Endothelial cell of umbilical vein (primary cell): ENCODE measurements around the gene ANKS1A. TPM values are rescaled to one million over a fixed set of nuclear protein-coding genes. Genes with fewer than 3 reads are reported as not detected.

Experiments used
- BruUV-seq: library from RNA; stranded (reverse); fragments of 400-500 nt; replicated peaks from 2 replicates; lab custom pipeline; 2021; lab: Mats Ljungman, UMichigan
- CTCF ChIA-PET: fragments of 300-600, 350-600 bp; sonication (Branson Sonifier 250); formaldehyde crosslinking; loops from one replicate; lab custom pipeline; 2021; ENCODE audit warnings: antibody characterized with exemption, inconsistent platforms; lab: Charles Lee
- POLR2A ChIA-PET: fragments of 300-600, 350-600 bp; sonication (Branson Sonifier 250); formaldehyde crosslinking; loops from one replicate; lab custom pipeline; 2021; ENCODE audit warnings: antibody characterized with exemption, inconsistent platforms; lab: Charles Lee
- DNase-seq: peaks from one replicate; pipeline ENCODE4 v3.0.0-alpha.2; 2011; ENCODE audit warnings: low read depth, low spot score
- FAIRE-seq: peaks from 2 replicates; lab custom pipeline; 2011; peaks lifted over from hg19 to GRCh38; lab: Jason Lieb, UNC
- H2AFZ ChIP-seq: 2 replicates; pipeline ENCODE4 v1.6.0; 2012; ENCODE audit warnings: low read depth, low read length, control low read depth, inconsistent platforms
- H3K27ac ChIP-seq: 2 replicates; pipeline ENCODE4 v1.5.1; 2011; ENCODE audit warnings: low read depth, mild to moderate bottlenecking, control low read depth, low read length, moderate library complexity; ENCODE audit not compliant: insufficient read depth
- H3K27me3 ChIP-seq, 2 experiments: 2 replicates each; pipeline versions ENCODE4 v1.6.0 to v1.6.1; 2011; ENCODE audit warnings: low read length in 2 of 2, mixed read lengths in 1 of 2; ENCODE audit not compliant: control insufficient read depth in 2 of 2, insufficient read depth in 2 of 2
- H3K36me3 ChIP-seq, 2 experiments: 2 replicates in 1 of 2; 3 replicates in 1 of 2; pipeline ENCODE4 v1.5.1; 2011; ENCODE audit warnings: low read length in 2 of 2, mild to moderate bottlenecking in 1 of 2, moderate library complexity in 1 of 2; ENCODE audit not compliant: control insufficient read depth in 2 of 2, insufficient read depth in 2 of 2; ENCODE audit errors: extremely low read depth in 1 of 2
- H3K4me1 ChIP-seq: 3 replicates; pipeline ENCODE4 v1.5.1; 2011; ENCODE audit warnings: mild to moderate bottlenecking, low read length; ENCODE audit not compliant: control insufficient read depth, insufficient read depth; ENCODE audit errors: extremely low read depth
- H3K4me2 ChIP-seq: 2 replicates; pipeline ENCODE4 v1.6.1; 2011; ENCODE audit warnings: low read length, control low read depth, mixed read lengths; ENCODE audit not compliant: insufficient read depth
- H3K4me3 ChIP-seq, 3 experiments: fragments of 200-600 bp in 1 of 3; sonication (generic), shearing (Covaris generic) in 1 of 3; replicated peaks in 1 of 3; 2 replicates each; pipeline ENCODE4 v1.5.1; 2011 to 2016; ENCODE audit warnings: control low read depth in 3 of 3, low read length in 3 of 3, mild to moderate bottlenecking in 2 of 3, inconsistent platforms in 1 of 3, low read depth in 1 of 3, moderate library complexity in 1 of 3; ENCODE audit not compliant: insufficient read depth in 1 of 3
- H3K79me2 ChIP-seq: 2 replicates; pipeline ENCODE4 v1.6.0; 2012; ENCODE audit warnings: low read length, inconsistent platforms; ENCODE audit not compliant: control insufficient read depth, insufficient read depth
- H3K9ac ChIP-seq: replicated peaks from 2 replicates; pipeline ENCODE3; 2011; ENCODE audit warnings: low read length, control low read depth; ENCODE audit not compliant: insufficient read depth; ENCODE audit errors: extremely low read depth
- H3K9me1 ChIP-seq: replicated peaks from 3 replicates; pipeline ENCODE4 v1.6.0; 2011; ENCODE audit warnings: mild to moderate bottlenecking, low read length; ENCODE audit not compliant: control insufficient read depth, insufficient read depth; ENCODE audit errors: extremely low read depth
- H3K9me3 ChIP-seq: replicated peaks from 2 replicates; pipeline ENCODE4 v1.5.1; 2012; ENCODE audit warnings: low read length, inconsistent platforms; ENCODE audit not compliant: control insufficient read depth, insufficient read depth
- H4K20me1 ChIP-seq: replicated peaks from 2 replicates; pipeline ENCODE3; 2011; ENCODE audit warnings: mild to moderate bottlenecking, low read length; ENCODE audit not compliant: control insufficient read depth, insufficient read depth; ENCODE audit errors: extremely low read depth
- EZH2 ChIP-seq: IDR thresholded peaks from 2 replicates; pipeline ENCODE4 v1.6.1; 2012; ENCODE audit warnings: borderline replicate concordance, low read depth, mild to moderate bottlenecking, moderate library complexity, low read length, inconsistent platforms; ENCODE audit not compliant: severe bottlenecking
- FOS ChIP-seq: IDR thresholded peaks from 2 replicates; pipeline ENCODE4 v1.6.1; 2011; ENCODE audit warnings: mild to moderate bottlenecking, low read length, moderate library complexity, borderline replicate concordance; ENCODE audit not compliant: insufficient read depth
- GATA2 ChIP-seq: IDR thresholded peaks from 2 replicates; pipeline ENCODE4 v1.7.0; 2011; ENCODE audit warnings: low read depth, mild to moderate bottlenecking, moderate library complexity, mixed read lengths, low read length; ENCODE audit not compliant: insufficient read length, insufficient read depth
- JUN ChIP-seq: IDR thresholded peaks from 2 replicates; pipeline ENCODE4 v1.6.1; 2011; ENCODE audit warnings: borderline replicate concordance, low read depth; ENCODE audit not compliant: insufficient read length, insufficient read depth
- MYC ChIP-seq: IDR thresholded peaks from one replicate; pipeline ENCODE4 v1.6.1; 2011; ENCODE audit warnings: mild to moderate bottlenecking, low read depth, low read length
- POLR2A ChIP-seq: IDR thresholded peaks from 2 replicates; pipeline ENCODE4 v1.6.1; 2012; ENCODE audit warnings: low read depth, mild to moderate bottlenecking, control low read depth, low read length
- POLR2AphosphoS5 ChIP-seq: IDR thresholded peaks from 2 replicates; pipeline ENCODE4 v1.6.1; 2012; ENCODE audit warnings: low read depth, mild to moderate bottlenecking, control low read depth, low read length, moderate library complexity; ENCODE audit not compliant: insufficient read depth
- dilution Hi-C: fragments of 300-500 bp; cut with MboI; formaldehyde crosslinking; loops from one replicate; pipeline ENCODE4 v1.15.0; 2019; ENCODE audit warnings: low sequenced_read_pairs; ENCODE audit not compliant: extremely low pct_ligation_motif_present
- intact Hi-C: fragments of 100-400 bp; cut with micrococcal nuclease; formaldehyde crosslinking; loops from one replicate; pipeline ENCODE4 v1.10.0; 2022
- polyA plus RNA-seq, 4 experiments: library from polyadenylated mRNA; depleted of rRNA in 3 of 4; stranded (reverse) in 3 of 4; unstranded in 1 of 4; fragments of >200 nt; gene quantifications; 2 replicates each; pipeline versions ENCODE4 v1.2.1 to v1.2.3, GENCODE V29; 2011 to 2012; ENCODE audit warnings: missing spikeins in 1 of 4
- total RNA-seq: library from RNA; stranded (reverse); gene quantifications from 2 replicates; pipeline ENCODE4 v1.2.3, GENCODE V29; 2021
- TF ChIP-seq, protein P1 (sequence below), 2 donors: IDR thresholded peaks; 1 replicate in 1 of 2; 2 replicates in 1 of 2; pipeline ENCODE4 v1.5.1; 2011; ENCODE audit warnings: low read length in 2 of 2, mild to moderate bottlenecking in 2 of 2, moderate library complexity in 2 of 2, control low read depth in 1 of 2, inconsistent platforms in 1 of 2, low read depth in 1 of 2; ENCODE audit not compliant: insufficient read depth in 1 of 2; ENCODE audit errors: extremely low read depth in 1 of 2
- TF ChIP-seq, protein P2 (sequence below): IDR thresholded peaks from 2 replicates; pipeline ENCODE4 v1.6.1; 2011; ENCODE audit not compliant: insufficient read depth, insufficient read length

The ANKS1A gene
- total and polyA plus RNA-seq, 2 donors (not counting 3 experiments of a cell fraction or from before 2014, with no cell fraction given) = 8.9 to 26.1 TPM

DNA sequence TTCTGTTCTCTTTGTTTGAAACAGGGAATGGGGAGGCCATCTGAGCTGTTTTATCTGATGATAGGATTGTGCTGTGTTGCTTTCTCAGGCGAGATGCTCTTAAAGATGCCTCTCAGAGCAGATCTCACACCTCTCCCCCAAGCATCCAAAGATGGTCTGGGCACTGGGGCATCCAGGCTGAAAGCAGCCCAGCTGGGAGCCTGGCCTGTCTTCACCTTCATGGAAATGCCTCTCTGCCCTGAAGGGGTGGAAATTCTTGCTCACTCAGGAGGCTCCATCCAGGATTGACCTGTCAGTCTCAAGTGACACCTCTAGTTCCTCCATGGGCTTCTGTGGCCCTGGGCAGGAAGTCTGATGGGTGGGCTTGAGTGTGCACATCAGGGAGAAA, 165.7 kb downstream of the ANKS1A start:
- no peak overlapping the region for H2AFZ ChIP-seq
- no peak for FAIRE-seq
- ChIA-PET CTCF (interaction anchor here (0.9 to 2.0 kb wide), 3 partner anchors 28 to 185 kb away, joined by 4 to 6 read pairs (median 5); no protein-coding TSS in a partner anchor), POLR2A (no interaction called here)
- H3K9ac ChIP-seq = no peak overlapping the region
- H3K9me3 ChIP-seq = no peaks in the 10 kb centered on the region
- no peak for DNase-seq
- TF ChIP-seq MYC = no peak
- TF ChIP-seq GATA2 = no peak
- no peak for TF ChIP-seq JUN
- TF ChIP-seq, protein P1, sequence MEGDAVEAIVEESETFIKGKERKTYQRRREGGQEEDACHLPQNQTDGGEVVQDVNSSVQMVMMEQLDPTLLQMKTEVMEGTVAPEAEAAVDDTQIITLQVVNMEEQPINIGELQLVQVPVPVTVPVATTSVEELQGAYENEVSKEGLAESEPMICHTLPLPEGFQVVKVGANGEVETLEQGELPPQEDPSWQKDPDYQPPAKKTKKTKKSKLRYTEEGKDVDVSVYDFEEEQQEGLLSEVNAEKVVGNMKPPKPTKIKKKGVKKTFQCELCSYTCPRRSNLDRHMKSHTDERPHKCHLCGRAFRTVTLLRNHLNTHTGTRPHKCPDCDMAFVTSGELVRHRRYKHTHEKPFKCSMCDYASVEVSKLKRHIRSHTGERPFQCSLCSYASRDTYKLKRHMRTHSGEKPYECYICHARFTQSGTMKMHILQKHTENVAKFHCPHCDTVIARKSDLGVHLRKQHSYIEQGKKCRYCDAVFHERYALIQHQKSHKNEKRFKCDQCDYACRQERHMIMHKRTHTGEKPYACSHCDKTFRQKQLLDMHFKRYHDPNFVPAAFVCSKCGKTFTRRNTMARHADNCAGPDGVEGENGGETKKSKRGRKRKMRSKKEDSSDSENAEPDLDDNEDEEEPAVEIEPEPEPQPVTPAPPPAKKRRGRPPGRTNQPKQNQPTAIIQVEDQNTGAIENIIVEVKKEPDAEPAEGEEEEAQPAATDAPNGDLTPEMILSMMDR (IDR thresholded peaks at IDR 0.05; ENCODE audit: extremely low read depth in 1 of 2, insufficient read depth in 1 of 2, low read depth in 1 of 2, low read length in 2 of 2) = no peak
- no peak for TF ChIP-seq POLR2AphosphoS5
- no peak for TF ChIP-seq EZH2
- TF ChIP-seq, protein P2, sequence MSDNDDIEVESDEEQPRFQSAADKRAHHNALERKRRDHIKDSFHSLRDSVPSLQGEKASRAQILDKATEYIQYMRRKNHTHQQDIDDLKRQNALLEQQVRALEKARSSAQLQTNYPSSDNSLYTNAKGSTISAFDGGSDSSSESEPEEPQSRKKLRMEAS = no peak
- TF ChIP-seq FOS = no peak
- TF ChIP-seq POLR2A = no peak
- H4K20me1 ChIP-seq = no peaks in the 10 kb centered on the region
- no TSS peak for BruUV-seq
- H3K27me3 ChIP-seq = no peaks in the 10 kb centered on the region
- no peaks in the 10 kb centered on the region for H3K4me1 ChIP-seq
- H3K36me3 ChIP-seq = peaks cover 0 to 20% of the 10 kb centered on the region in 2 experiments
- H3K4me2 ChIP-seq = no peak overlapping the region
- H3K4me3 ChIP-seq = no peak overlapping the region
- H3K79me2 ChIP-seq = no peaks in the 10 kb centered on the region
- no peak overlapping the region for H3K27ac ChIP-seq
- no peaks in the 10 kb centered on the region for H3K9me1 ChIP-seq
- intact Hi-C loops = no loop called here
- dilution Hi-C loops = no loop called here
